NCI-H524 treated with DMSO at 0.1 percent for 48 hours (cell line): ENCODE results near the gene CACNA1E.

Experiments
- DNase-seq: peaks from one replicate; lab custom pipeline; 2025; lab: John Stamatoyannopoulos, UW

CACNA1E gene

DNA sequence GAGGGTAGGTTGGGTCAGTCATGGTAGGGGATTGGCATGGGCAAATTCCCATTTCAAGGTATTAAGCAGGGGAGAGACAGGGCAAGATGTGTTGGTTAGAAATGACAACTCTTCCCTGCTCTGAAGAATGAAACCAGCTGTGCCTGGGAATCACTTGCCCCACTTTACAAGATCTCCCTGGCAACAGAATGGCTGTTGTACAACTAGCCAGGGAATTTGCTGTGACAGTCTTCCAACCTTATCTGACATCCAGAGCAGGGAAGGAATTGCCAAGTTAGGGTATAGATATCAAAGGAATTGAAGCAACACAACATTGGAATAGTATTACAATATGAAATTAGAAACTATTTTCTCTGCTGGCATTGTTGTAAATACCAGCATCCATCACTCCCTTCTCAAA is 154.7 kb downstream of the CACNA1E start:
- DNase-seq = no peak

DNA sequence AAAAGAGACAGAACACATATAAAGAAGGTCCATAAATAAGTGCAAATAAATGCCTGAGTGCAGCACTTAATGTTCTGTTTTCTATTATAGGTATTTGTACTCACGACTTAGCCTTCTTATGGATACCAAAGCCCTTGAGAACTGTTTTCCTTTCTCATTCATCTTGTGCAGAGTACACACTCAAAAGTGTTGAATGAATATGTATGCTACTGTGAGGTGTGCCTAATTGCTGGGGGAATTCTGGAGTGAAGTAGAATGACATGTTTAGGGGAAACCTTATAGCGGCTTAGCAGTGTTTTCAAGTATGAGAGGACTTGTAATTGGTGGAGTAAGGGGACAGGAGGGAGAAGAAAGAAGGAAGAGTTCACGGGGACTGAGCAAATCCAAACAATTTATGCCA is 157.6 kb downstream of the CACNA1E start:
- DNase-seq = no peak

- DNase-seq = no peak
These were observed 160.3 kb downstream of the CACNA1E start for GRCh38 chr1:181643631-181644030.

DNA sequence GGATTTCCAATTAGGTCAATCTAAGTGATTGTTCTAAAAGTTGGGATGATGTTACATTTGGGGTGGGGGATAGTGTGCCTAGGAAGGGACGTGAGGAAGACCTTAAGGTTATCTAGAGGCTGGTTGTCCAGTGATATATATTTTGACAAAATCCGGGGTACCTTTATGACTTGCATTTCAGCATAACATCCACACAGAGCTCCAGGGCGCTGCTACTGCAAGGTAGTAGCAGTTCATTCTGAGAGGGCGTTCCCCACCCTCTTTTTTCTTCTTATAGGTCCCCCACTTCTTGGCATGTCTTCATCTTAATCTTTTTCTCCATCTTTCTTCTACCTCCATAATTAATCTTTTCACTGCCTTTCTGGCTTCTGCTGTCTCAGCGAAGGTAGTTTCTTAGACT is 161.9 kb downstream of the CACNA1E start:
- DNase-seq = no peak

DNA sequence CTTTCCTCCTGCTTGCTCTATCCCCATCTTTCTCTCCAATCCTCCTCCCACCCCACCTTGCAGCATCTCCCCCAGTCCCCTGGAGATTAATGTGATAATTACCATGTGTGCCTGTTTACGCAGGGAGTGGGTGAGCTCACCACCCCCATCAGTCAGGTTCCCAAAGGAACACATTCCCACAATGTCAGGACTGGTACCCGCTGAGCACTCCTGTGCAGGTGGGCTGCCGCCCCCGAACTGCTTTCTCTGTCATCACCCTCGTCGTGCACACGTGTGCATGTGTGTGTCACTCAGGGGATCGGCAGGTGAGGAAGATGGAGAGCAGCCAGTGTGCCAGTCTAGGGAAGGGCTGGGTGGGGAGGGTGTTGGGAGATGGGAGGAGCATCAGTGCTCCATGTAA is 163.4 kb downstream of the CACNA1E start:
- DNase-seq = no peak

- DNase-seq = no peak
These were observed 164.2 kb downstream of the CACNA1E start for GRCh38 chr1:181647314-181648035.

- DNase-seq = no peak
These were observed 168.0 kb downstream of the CACNA1E start for GRCh38 chr1:181651276-181651675.

GRCh38 chr1:181655756-181656155 is 172.4 kb downstream of the CACNA1E start:
- no peak for DNase-seq

DNA sequence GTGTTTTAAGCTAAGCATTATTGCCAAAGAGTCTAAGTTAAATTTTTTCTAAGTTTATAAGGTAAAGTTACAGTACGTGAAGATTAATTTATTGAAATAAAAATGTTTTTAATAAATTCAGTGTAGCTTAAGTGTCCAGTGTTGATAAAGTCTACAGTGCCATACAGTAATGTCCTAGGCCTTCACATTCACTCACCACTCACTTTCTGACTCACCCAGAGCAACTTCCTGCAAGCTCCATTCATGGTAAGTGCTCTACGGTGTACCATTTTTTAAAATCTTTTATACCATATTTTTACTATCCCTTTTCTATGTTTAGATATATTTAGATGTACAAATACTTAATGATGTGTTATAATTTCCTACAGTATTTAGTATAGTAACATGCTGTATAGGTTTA is 173.2 kb downstream of the CACNA1E start:
- DNase-seq = no peak

GRCh38 chr1:181658581-181658980 is 175.3 kb downstream of the CACNA1E start:
- no peak for DNase-seq

DNA sequence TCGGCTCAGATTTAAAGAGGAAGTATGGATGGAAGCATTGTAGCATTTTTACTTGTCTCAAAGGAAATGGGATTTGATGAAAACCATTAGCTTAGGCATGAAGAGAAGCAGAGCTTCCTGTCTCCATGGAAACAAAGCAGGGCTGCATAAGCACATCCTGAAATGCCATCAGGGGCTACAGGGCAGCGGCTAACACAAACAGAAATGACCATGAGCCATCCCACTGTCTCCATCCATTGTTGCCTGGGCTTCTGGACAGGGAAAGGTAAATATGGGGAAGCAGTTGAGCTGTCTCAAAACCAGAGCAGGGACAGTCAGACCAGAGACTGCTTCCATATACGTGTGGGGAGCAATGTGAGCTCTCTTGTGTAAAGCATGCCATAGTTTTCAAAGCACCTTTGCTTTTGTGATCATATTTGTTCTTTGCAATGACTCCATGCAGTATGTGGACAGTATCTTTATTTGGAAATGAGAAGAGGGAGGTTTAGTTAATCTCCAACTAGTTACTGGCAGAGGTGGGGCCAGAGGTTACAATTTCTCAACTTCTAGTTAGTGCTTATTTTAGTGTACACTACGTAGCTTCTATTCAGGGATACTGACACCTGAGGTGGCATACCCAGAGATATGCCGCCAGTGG is 176.1 kb downstream of the CACNA1E start:
- no peak for DNase-seq

- no peak for DNase-seq
These were observed 177.3 kb downstream of the CACNA1E start for GRCh38 chr1:181660621-181661020.

DNA sequence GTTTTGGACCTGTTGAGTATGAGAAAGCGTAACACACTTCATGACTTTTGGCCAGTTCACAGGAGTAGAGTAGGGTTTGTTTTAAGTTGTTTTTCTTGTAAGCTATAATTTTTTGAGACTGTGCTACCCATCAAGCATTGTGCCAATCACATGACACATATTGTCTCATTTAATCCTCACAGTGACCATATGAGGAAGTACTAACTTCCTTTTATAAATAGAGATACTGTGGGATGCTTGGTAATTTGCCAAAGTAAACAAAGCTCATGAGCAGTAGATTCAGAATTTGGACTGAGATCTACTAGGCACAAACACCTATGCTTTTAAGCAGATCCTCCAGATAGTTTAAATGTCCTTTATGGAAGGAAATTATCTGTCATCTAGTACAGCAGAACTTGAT is 178.3 kb downstream of the CACNA1E start:
- DNase-seq = no peak

DNA sequence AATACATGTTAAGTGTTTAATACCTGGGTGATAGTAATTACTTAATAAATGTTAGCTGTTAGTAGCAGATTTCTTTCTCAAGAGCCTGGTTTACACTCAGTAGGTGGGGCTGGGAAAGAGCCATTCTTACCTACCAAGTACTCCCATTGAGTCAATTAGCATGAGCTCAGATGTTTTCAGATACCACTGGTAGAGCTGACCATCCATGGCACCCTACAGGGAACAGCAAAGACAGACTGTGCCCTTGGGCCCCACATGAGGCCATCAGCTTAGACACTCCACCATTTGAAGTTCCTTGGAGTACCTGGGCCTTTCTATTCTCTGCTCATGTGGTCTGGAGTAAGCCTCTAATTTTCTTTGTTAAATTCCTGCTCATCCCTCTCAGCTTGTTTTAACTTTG is 179.3 kb downstream of the CACNA1E start:
- no peak for DNase-seq

DNA sequence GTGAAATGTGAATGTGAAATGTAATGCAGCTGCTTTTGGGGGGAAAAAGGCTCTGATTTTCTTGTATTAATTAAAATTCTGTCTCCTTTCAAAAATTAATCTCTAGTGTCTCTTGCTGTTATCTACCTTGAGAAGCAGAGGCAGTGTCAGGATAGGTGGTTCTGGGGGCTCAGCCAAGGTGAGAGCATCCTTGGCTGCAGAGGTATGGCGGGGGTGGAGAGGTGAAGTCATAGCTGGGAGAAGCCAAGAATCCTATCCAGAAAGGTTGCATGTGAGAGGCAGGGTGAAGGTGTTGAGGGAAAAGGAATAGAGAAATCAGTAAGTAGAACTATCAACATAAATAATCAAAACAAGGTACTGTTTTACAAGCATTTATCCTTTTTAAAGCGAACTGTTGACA is 181.2 kb downstream of the CACNA1E start:
- no peak for DNase-seq

- no peak for DNase-seq
These were observed 185.9 kb downstream of the CACNA1E start for GRCh38 chr1:181669246-181669645.

GRCh38 chr1:181674617-181675016 is 191.3 kb downstream of the CACNA1E start:
- DNase-seq = no peak

GRCh38 chr1:181675091-181675917 is 192.0 kb downstream of the CACNA1E start:
- no peak for DNase-seq

DNA sequence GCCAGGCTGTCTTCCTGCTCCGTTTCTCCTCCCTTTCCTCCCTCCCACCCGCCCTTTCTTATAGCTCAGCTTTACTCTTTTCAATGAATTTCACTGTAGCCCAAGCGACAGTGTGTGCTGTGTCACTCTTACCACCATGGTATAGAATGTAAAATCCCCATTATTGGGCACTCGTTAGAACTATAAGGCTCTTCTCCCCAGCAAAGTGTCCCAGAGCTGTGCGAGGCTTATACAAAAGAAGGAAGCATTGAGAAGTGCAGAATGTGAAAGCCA is 192.5 kb downstream of the CACNA1E start:
- no peak for DNase-seq

DNA sequence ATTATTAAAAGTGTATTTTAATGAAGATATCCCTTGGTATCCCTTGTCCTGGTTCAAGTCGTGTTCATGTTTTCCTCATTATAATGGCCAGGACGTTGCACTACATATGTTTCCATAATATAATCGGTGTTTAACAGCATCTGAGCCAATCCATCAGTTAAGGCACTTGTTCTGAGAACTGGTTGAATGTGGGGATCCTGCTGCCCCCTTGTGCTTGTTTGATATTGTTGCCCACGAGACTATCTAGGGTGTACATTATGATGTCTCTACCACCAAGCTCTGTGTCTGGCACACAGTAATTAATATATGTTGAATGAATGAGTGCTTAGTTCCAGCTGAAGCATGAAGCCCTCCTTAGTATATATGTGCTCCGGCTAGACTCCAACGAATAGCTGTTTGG is 193.0 kb downstream of the CACNA1E start:
- no peak for DNase-seq

GRCh38 chr1:181680332-181680731 is 197.0 kb downstream of the CACNA1E start:
- no peak for DNase-seq

DNA sequence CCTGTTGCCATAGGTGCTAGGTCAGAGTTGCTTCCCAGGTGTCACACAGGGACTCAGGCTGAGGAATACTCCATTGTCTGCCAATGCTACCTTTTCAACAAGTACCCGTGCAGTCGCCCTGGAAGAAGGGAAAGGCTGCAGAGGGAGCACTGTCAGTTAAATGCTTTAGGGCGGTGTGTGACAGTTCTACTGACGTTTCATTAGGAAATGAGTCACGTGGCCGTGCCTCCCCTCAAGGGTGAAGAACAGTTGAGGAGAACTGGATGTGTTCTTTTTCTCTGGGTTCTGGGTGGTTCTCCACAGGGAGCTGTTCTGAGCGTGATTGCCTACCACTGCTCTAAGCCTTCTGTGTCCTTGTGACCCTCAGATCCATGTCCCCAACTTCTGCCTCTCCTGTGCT is 197.6 kb downstream of the CACNA1E start:
- no peak for DNase-seq

DNA sequence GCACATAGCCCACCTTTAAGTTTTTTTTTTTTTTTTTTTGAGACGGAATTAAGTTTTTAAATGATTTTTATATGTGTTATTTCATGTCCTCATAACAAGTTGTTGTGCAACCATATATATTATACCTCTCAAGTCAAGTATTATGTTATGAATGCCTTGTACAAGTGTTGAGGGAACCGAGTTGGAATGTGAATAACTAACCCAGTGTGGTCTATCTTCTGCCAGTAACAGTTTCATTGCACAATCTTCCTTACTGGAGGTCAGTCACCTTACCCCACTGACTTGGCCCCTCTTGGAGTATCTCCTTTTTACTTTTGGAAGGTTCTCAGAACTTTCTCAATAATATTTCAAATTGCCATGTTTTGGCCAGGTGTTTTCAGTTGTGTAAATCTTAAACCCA is 201.9 kb downstream of the CACNA1E start:
- no peak for DNase-seq
